HepG2 (cell line): ENCODE measurements around the gene ITIH1.

Source experiments
- MAFF ChIP-seq: IDR thresholded peaks from 2 replicates; pipeline ENCODE4 v1.6.1; 2011; ENCODE audit warnings: low read depth, low read length, improper control_type of control experiment
- POLR2A ChIP-seq, 2 experiments: IDR thresholded peaks; 2 replicates each; pipeline ENCODE4 v1.6.1; 2011; ENCODE audit warnings: low read depth in 2 of 2, low read length in 2 of 2, mild to moderate bottlenecking in 1 of 2, moderate library complexity in 1 of 2; ENCODE audit not compliant: insufficient read depth in 1 of 2
- ZNF510 ChIP-seq: sonication (generic); formaldehyde crosslinking; IDR thresholded peaks from 2 replicates; pipeline ENCODE4 v1.4.0; 2020; ENCODE audit warnings: low read depth, mild to moderate bottlenecking, missing genetic modification reagents
- ZNF530 ChIP-seq: sonication (generic); formaldehyde crosslinking; IDR thresholded peaks from 2 replicates; pipeline ENCODE4 v1.5.0; 2020; ENCODE audit warnings: low read depth, mild to moderate bottlenecking, missing genetic modification reagents
- ZNF644 ChIP-seq: IDR thresholded peaks from 2 replicates; pipeline ENCODE4 v1.6.1; 2016; ENCODE audit warnings: low read depth
- TF ChIP-seq, protein P1 (sequence below): sonication (generic); formaldehyde crosslinking; IDR thresholded peaks from 2 replicates; pipeline ENCODE4 v1.4.0; 2020; ENCODE audit warnings: missing genetic modification reagents
- TF ChIP-seq, protein P2 (sequence below): sonication (generic); formaldehyde crosslinking; IDR thresholded peaks from 2 replicates; pipeline ENCODE4 v1.5.1; 2020; ENCODE audit warnings: missing genetic modification reagents, mild to moderate bottlenecking, borderline replicate concordance

DNA sequence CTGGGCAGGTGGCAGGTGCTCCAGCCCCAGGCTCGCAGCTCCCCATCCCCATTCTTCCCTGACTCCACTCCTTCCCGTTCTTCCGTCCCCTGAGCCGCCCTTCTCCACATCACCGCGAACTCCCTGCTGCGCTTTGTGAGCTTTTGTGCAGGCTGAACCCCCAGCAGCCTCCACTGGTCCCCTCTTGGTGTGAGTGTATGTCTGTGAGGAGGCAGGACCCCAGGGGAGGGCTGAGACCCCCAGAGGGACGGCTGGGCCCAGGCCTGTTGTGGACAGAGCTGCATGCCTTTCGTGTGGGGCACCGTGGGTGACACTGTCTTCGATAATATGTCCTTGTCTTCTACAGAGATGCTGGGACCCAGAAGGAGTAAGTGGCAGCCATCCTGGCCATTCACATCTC lies 9.8 kb downstream of the ITIH1 start:
- no peak for TF ChIP-seq MAFF
- TF ChIP-seq ZNF530 (CRISPR knock-in tag), result no peak
- TF ChIP-seq ZNF510 (CRISPR knock-in tag), result no peak
- TF ChIP-seq, protein P1, sequence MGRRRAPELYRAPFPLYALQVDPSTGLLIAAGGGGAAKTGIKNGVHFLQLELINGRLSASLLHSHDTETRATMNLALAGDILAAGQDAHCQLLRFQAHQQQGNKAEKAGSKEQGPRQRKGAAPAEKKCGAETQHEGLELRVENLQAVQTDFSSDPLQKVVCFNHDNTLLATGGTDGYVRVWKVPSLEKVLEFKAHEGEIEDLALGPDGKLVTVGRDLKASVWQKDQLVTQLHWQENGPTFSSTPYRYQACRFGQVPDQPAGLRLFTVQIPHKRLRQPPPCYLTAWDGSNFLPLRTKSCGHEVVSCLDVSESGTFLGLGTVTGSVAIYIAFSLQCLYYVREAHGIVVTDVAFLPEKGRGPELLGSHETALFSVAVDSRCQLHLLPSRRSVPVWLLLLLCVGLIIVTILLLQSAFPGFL (CRISPR knock-in tag), result no peak
- TF ChIP-seq, protein P2, sequence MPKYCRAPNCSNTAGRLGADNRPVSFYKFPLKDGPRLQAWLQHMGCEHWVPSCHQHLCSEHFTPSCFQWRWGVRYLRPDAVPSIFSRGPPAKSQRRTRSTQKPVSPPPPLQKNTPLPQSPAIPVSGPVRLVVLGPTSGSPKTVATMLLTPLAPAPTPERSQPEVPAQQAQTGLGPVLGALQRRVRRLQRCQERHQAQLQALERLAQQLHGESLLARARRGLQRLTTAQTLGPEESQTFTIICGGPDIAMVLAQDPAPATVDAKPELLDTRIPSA, result no peak
- TF ChIP-seq POLR2A (IDR thresholded peaks at IDR 0.05; ENCODE audit: insufficient read depth in 1 of 2, low read depth in 2 of 2, low read length in 2 of 2), result no peak
- TF ChIP-seq ZNF644 (CRISPR knock-in tag), result no peak
